Peyer's patch (tissue), 4 donors: ENCODE data around the gene UFSP2.

Experiments
- POLR2A ChIP-seq, 2 donors: fragments of 450-650 bp; IDR thresholded peaks; one replicate each; pipeline ENCODE4 v1.5.1; 2017; ENCODE audit warnings: antibody characterized with exemption in 2 of 2, mild to moderate bottlenecking in 2 of 2, moderate library complexity in 2 of 2
- TF ChIP-seq, protein P1 (sequence below), 6 experiments: fragments of 450-650 bp in 4 of 6; fragments of 200-600 bp in 2 of 6; sonication (generic) in 1 of 6; IDR thresholded peaks; one replicate each; pipeline ENCODE4 v1.5.1; 2017 to 2019; ENCODE audit warnings: antibody characterized with exemption in 6 of 6, mild to moderate bottlenecking in 3 of 6, moderate library complexity in 1 of 6

DNA sequence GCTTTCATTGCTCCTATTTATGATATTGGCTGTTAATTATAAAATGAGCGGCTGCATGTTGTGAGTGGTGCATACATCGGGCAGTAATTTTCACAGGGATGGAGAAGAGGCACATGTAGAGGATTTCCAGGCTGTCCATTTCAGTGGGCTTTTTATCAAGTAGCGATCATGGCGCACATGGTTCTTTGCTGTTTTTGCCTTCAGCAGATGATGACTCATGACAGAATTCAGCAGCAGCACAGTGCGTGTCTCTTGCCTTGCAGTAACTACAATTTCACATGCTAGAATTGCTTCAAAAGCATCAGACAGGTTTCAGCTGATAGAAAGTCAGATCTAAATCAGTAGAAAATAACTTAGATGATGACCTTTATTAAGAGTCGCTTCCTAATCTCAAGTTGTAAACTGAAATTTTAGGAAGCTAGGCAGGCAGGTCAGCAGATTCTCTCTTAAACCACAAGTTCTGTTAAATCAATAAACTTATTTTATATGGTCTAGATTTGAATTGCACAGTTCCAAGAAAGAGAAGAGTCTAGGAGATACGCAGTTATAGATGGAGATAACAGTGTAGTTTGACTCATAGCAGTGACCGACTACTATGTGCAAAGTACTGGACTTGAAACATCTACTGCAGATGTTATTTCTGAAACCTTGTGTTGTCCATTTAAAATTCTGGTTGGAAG, 65.9 kb downstream of the UFSP2 start:
- TF ChIP-seq, protein P1, sequence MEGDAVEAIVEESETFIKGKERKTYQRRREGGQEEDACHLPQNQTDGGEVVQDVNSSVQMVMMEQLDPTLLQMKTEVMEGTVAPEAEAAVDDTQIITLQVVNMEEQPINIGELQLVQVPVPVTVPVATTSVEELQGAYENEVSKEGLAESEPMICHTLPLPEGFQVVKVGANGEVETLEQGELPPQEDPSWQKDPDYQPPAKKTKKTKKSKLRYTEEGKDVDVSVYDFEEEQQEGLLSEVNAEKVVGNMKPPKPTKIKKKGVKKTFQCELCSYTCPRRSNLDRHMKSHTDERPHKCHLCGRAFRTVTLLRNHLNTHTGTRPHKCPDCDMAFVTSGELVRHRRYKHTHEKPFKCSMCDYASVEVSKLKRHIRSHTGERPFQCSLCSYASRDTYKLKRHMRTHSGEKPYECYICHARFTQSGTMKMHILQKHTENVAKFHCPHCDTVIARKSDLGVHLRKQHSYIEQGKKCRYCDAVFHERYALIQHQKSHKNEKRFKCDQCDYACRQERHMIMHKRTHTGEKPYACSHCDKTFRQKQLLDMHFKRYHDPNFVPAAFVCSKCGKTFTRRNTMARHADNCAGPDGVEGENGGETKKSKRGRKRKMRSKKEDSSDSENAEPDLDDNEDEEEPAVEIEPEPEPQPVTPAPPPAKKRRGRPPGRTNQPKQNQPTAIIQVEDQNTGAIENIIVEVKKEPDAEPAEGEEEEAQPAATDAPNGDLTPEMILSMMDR (IDR thresholded peaks at IDR 0.05): no peak
- TF ChIP-seq POLR2A (IDR thresholded peaks at IDR 0.05): no peak
